GM12878 (cell line): Measurements from ENCODE around the gene LRTM1. TPM values are rescaled to one million over a fixed set of nuclear protein-coding genes. Genes with fewer than 3 reads are reported as not detected.

Source experiments
- ATAC-seq: fragments of 200-7000 bp; cut with Tn5 transposase; 3 replicates; pipeline ENCODE4 v1.9.1; 2020; ENCODE audit warnings: mild to moderate bottlenecking, moderate library complexity
- BruUV-seq: library from RNA; stranded (reverse); fragments of 400-500 nt; replicated peaks from 2 replicates; lab custom pipeline; 2021; lab: Mats Ljungman, UMichigan
- CTCF ChIA-PET: fragments of 300-600 bp; sonication (Branson Sonifier 250); formaldehyde crosslinking; extraction: SDS; loops from one replicate; lab custom pipeline; 2021; ENCODE audit warnings: inconsistent platforms; lab: Yijun Ruan, JAX
- POLR2A ChIA-PET: fragments of 350-600 bp; formaldehyde crosslinking; extraction: SDS; loops from one replicate; lab custom pipeline; 2021; ENCODE audit warnings: inconsistent platforms; lab: Charles Lee
- RAD21 ChIA-PET: fragments of 300-600 bp; sonication (Branson Sonifier 250); formaldehyde crosslinking; loops from one replicate; lab custom pipeline; 2023; ENCODE audit warnings: antibody characterized with exemption; ENCODE audit not compliant: unreplicated experiment; lab: Charles Lee
- SMC1A ChIA-PET: fragments of 300-600 bp; sonication (Branson Sonifier 250); formaldehyde crosslinking; loops from one replicate; lab custom pipeline; 2023; ENCODE audit not compliant: unreplicated experiment, uncharacterized antibody; lab: Charles Lee
- DNase-seq: peaks from one replicate; pipeline ENCODE4 v3.0.0-alpha.2; 2011; ENCODE audit warnings: low read depth, low spot score
- FAIRE-seq: peaks from 3 replicates; lab custom pipeline; 2011; peaks lifted over from hg19 to GRCh38; lab: Jason Lieb, UNC
- H2AFZ ChIP-seq: 2 replicates; pipeline ENCODE4 v1.6.0; 2011; ENCODE audit warnings: low read depth, low read length, control low read depth; ENCODE audit not compliant: control insufficient read depth
- H3K27ac ChIP-seq: 2 replicates; pipeline ENCODE4 v1.5.1; 2011; ENCODE audit warnings: control low read depth; ENCODE audit not compliant: control insufficient read depth, insufficient read depth
- H3K27me3 ChIP-seq, 2 experiments: replicated peaks in 1 of 2; 2 replicates each; pipeline versions ENCODE4 v1.6.0 to v1.6.1; 2011; ENCODE audit warnings: low read length in 1 of 2; ENCODE audit not compliant: control insufficient read depth in 2 of 2, insufficient read depth in 2 of 2
- H3K36me3 ChIP-seq, 2 experiments: 2 replicates each; pipeline ENCODE4 v1.5.1; 2011; ENCODE audit warnings: low read length in 1 of 2; ENCODE audit not compliant: control insufficient read depth in 2 of 2, insufficient read depth in 2 of 2
- H3K4me1 ChIP-seq: 2 replicates; pipeline ENCODE4 v1.6.1; 2011; ENCODE audit warnings: mild to moderate bottlenecking, low read length, moderate library complexity, mixed read lengths; ENCODE audit not compliant: control insufficient read depth, insufficient read depth
- H3K4me2 ChIP-seq: 2 replicates; pipeline ENCODE4 v1.6.0; 2011; ENCODE audit warnings: control low read depth; ENCODE audit not compliant: control insufficient read depth, insufficient read depth
- H3K4me3 ChIP-seq: fragments of 200-600 bp; sonication (generic); 2 replicates; pipeline ENCODE4 v1.5.1; 2016
- H3K79me2 ChIP-seq: 2 replicates; pipeline ENCODE4 v1.6.0; 2011; ENCODE audit warnings: low read length; ENCODE audit not compliant: control insufficient read depth, insufficient read depth
- H3K9ac ChIP-seq: 2 replicates; pipeline ENCODE4 v1.8.0; 2011; ENCODE audit warnings: low read length, control low read depth, mixed read lengths; ENCODE audit not compliant: control insufficient read depth, insufficient read depth
- H3K9me3 ChIP-seq: replicated peaks from 3 replicates; pipeline ENCODE4 v1.5.1; 2011; ENCODE audit warnings: mild to moderate bottlenecking, low read length; ENCODE audit not compliant: control insufficient read depth, insufficient read depth
- H4K20me1 ChIP-seq: 2 replicates; pipeline ENCODE4 v1.6.0; 2011; ENCODE audit not compliant: control insufficient read depth, insufficient read depth
- CHD1 ChIP-seq: IDR thresholded peaks from 2 replicates; pipeline ENCODE4 v1.6.1; 2012; ENCODE audit warnings: low read depth, low read length, improper control_type of control experiment
- CHD2 ChIP-seq: IDR thresholded peaks from 2 replicates; pipeline ENCODE4 v1.6.1; 2011; ENCODE audit warnings: low read depth, low read length, improper control_type of control experiment, borderline replicate concordance
- FOS ChIP-seq: IDR thresholded peaks from 3 replicates; pipeline ENCODE4 v1.6.1; 2011; ENCODE audit warnings: borderline replicate concordance; ENCODE audit not compliant: insufficient read length; ENCODE audit errors: extremely low read depth
- FOXK2 ChIP-seq: fragments of 450-650 bp; IDR thresholded peaks from 2 replicates; pipeline ENCODE4 v1.6.1; 2017; ENCODE audit warnings: mild to moderate bottlenecking, moderate library complexity
- HDGF ChIP-seq: fragments of 450-650 bp; IDR thresholded peaks from 2 replicates; pipeline ENCODE4 v1.6.1; 2016; ENCODE audit warnings: antibody characterized with exemption
- NFXL1 ChIP-seq: fragments of 450-650 bp; IDR thresholded peaks from 2 replicates; pipeline ENCODE4 v1.6.1; 2017; ENCODE audit warnings: antibody characterized with exemption, mild to moderate bottlenecking, borderline replicate concordance
- PAX5 ChIP-seq: IDR thresholded peaks from 2 replicates; pipeline ENCODE4 v1.6.1; 2011; ENCODE audit warnings: low read depth, low read length, borderline replicate concordance
- RCOR1 ChIP-seq: conservative IDR thresholded peaks from 2 replicates; pipeline ENCODE4 v1.6.1; 2012; ENCODE audit warnings: low read depth, low read length, improper control_type of control experiment
- SP1 ChIP-seq: IDR thresholded peaks from one replicate; pipeline ENCODE4 v1.6.1; 2011; ENCODE audit warnings: low read depth, low read length
- SUZ12 ChIP-seq: fragments of 200-600 bp; sonication (generic); IDR thresholded peaks from one replicate; pipeline ENCODE4 v1.6.1; 2018; ENCODE audit warnings: antibody characterized with exemption, mild to moderate bottlenecking; ENCODE audit not compliant: unreplicated experiment
- ZNF207 ChIP-seq: fragments of 450-650 bp; IDR thresholded peaks from 2 replicates; pipeline ENCODE4 v1.6.1; 2014; ENCODE audit warnings: antibody characterized with exemption, mild to moderate bottlenecking, borderline replicate concordance
- ZNF217 ChIP-seq: fragments of 450-650 bp; IDR thresholded peaks from 2 replicates; pipeline ENCODE4 v1.6.1; 2017; ENCODE audit warnings: antibody characterized with exemption, mild to moderate bottlenecking
- WGBS: methylation state at CpG from one replicate; pipeline ENCODE4 v1.1.6; 2016; ENCODE audit warnings: low lambda C conversion rate; ENCODE audit not compliant: insufficient replicate concordance, insufficient coverage; ENCODE audit errors: missing lambda C conversion rate; 5-methylcytosine and 5-hydroxymethylcytosine counted together
- in situ Hi-C: fragments of 300-500 bp; cut with MboI; formaldehyde crosslinking; loops from 9 replicates; pipeline ENCODE4 v1.14.3; 2018; ENCODE audit warnings: mixed read lengths
- intact Hi-C: fragments of 100-400 bp; cut with micrococcal nuclease; formaldehyde crosslinking; loops from one replicate; pipeline ENCODE4 v1.14.2; 2022; ENCODE audit not compliant: unreplicated experiment
- polyA plus RNA-seq, 11 experiments: library from polyadenylated mRNA; depleted of rRNA in 4 of 11; unstranded in 6 of 11; stranded (reverse) in 5 of 11; fragments of >200 nt; fragmentation: Nextera tagmentation in 4 of 11; fragmentation: Illumina TruSeq in 1 of 11; extraction: Ambion mirVana in 4 of 11; extraction: Trizol in 1 of 11; gene quantifications; 1 replicate in 1 of 11; 2 replicates in 10 of 11; pipeline versions ENCODE4 v1.2.1 to v1.2.3, GENCODE V29; 2011 to 2016; ENCODE audit warnings: inconsistent platforms in 2 of 11, missing spikeins in 2 of 11, low read depth in 1 of 11
- total RNA-seq, 4 experiments: library from RNA; depleted of rRNA in 3 of 4; stranded (reverse); fragments of >200 nt in 3 of 4; fragmentation: Illumina TruSeq in 1 of 4; extraction: Trizol in 1 of 4; gene quantifications; 2 replicates each; pipeline versions ENCODE4 v1.2.1 to v1.2.3, GENCODE V29; 2013 to 2021

Gene LRTM1
- total and polyA plus RNA-seq, 10 of the 15 experiments (the other 5 are each of a cell fraction or from before 2014, with no cell fraction given) = 0.08 TPM; not detected in 9

- DNase-seq = no peak
- Histone ChIP-seq H4K20me1 (no peaks in the 10 kb centered on the region), H2AFZ (no peak overlapping the region), H3K4me3 (no peak overlapping the region), H3K27me3 (0 out of 4 replicates have a peak, but pooled peaks cover 0 to 2% of the 10 kb centered on the region in 2 experiments), H3K4me2 (no peak overlapping the region), H3K9me3 (no peaks in the 10 kb centered on the region), H3K79me2 (no peaks in the 10 kb centered on the region), H3K36me3 (no peaks in the 10 kb centered on the region), H3K27ac (no peak overlapping the region), H3K4me1 (no peaks in the 10 kb centered on the region), H3K9ac (no peak overlapping the region)
- intact Hi-C loops = no loop called here
- SMC1A ChIA-PET = no interaction called here
- FAIRE-seq = no peak
- POLR2A ChIA-PET = interaction anchor here (0.7 kb wide), 1 partner anchor 52 kb away, joined by 5 read pairs; no protein-coding TSS in a partner anchor
- in situ Hi-C loops = no loop called here
- RAD21 ChIA-PET = no interaction called here
- ATAC-seq = no peak
- no TSS peak for BruUV-seq
- TF ChIP-seq RCOR1 = no peak
- TF ChIP-seq PAX5 = no peak
- no peak for TF ChIP-seq CHD2
- TF ChIP-seq NFXL1 = no peak
- TF ChIP-seq SUZ12 = no peak
- TF ChIP-seq ZNF217 = no peak
- TF ChIP-seq ZNF207 = no peak
- TF ChIP-seq HDGF = no peak
- TF ChIP-seq SP1 = no peak
- no peak for TF ChIP-seq FOXK2
- TF ChIP-seq FOS = no peak
- no peak for TF ChIP-seq CHD1
- CTCF ChIA-PET = no interaction called here
- 18% methylated on average over 7 of the region's 7 CpGs for WGBS
These were observed 49.7 kb downstream of the LRTM1 start for GRCh38 chr3:54878145-54878544.
